H1 (cell line): ENCODE data around the gene RTEL1. TPM values are rescaled to one million over a fixed set of nuclear protein-coding genes. Genes with fewer than 3 reads are reported as not detected.

ENCODE experiments used
- CTCF ChIA-PET: fragments of 300-600 bp; sonication (Branson Sonifier 250); formaldehyde crosslinking; loops from one replicate; lab custom pipeline; 2021; ENCODE audit not compliant: partially characterized antibody; lab: Charles Lee
- POLR2A ChIA-PET: fragments of 300-600 bp; sonication (Branson Sonifier 250); formaldehyde crosslinking; loops from one replicate; lab custom pipeline; 2021; ENCODE audit warnings: inconsistent platforms; ENCODE audit not compliant: partially characterized antibody; lab: Charles Lee
- DNase-seq, 2 experiments: peaks; one replicate each; pipeline versions ENCODE4 v3.0.0 to v3.0.0-alpha.2; 2010 to 2022; ENCODE audit warnings: low spot score in 2 of 2, low read depth in 1 of 2, mixed read lengths in 1 of 2
- FAIRE-seq: peaks from 2 replicates; lab custom pipeline; 2011; peaks lifted over from hg19 to GRCh38; lab: Jason Lieb, UNC
- H2AFZ ChIP-seq: 2 replicates; pipeline ENCODE4 v1.8.1; 2012; ENCODE audit warnings: low read length, inconsistent platforms
- H2AK5ac ChIP-seq: 2 replicates; pipeline ENCODE4 v1.6.1; 2013; ENCODE audit warnings: low read depth, low read length
- H2BK120ac ChIP-seq: replicated peaks from 2 replicates; pipeline ENCODE3; 2013; ENCODE audit warnings: low read depth, low read length, inconsistent platforms
- H2BK12ac ChIP-seq: 2 replicates; pipeline ENCODE4 v1.6.1; 2013; ENCODE audit warnings: low read depth, low read length
- H2BK15ac ChIP-seq: 2 replicates; pipeline ENCODE4 v1.6.1; 2013; ENCODE audit warnings: low read length
- H2BK20ac ChIP-seq: 2 replicates; pipeline ENCODE4 v1.6.1; 2013; ENCODE audit warnings: low read length
- H2BK5ac ChIP-seq: 2 replicates; pipeline ENCODE4 v1.6.1; 2013; ENCODE audit warnings: low read depth, low read length
- H3K14ac ChIP-seq: 2 replicates; pipeline ENCODE4 v1.6.1; 2013; ENCODE audit warnings: inconsistent platforms; ENCODE audit not compliant: insufficient read length
- H3K18ac ChIP-seq: 2 replicates; pipeline ENCODE4 v1.6.1; 2013; ENCODE audit warnings: low read length; ENCODE audit errors: extremely low read depth
- H3K23ac ChIP-seq: 2 replicates; pipeline ENCODE4 v1.6.1; 2013; ENCODE audit warnings: inconsistent platforms; ENCODE audit not compliant: insufficient read length
- H3K23me2 ChIP-seq: 2 replicates; pipeline ENCODE4 v1.6.1; 2013; ENCODE audit warnings: low read depth, low read length
- H3K27ac ChIP-seq: 2 replicates; pipeline ENCODE4 v1.6.1; 2011; ENCODE audit warnings: low read depth, low read length, inconsistent platforms
- H3K27me3 ChIP-seq, 4 experiments: replicated peaks in 1 of 4; 1 replicate in 1 of 4; 2 replicates in 3 of 4; pipeline versions ENCODE4 v1.6.1 to v1.8.1; 2011 to 2013; ENCODE audit warnings: low read length in 3 of 4, mild to moderate bottlenecking in 3 of 4, inconsistent platforms in 2 of 4, mixed read lengths in 2 of 4, moderate library complexity in 1 of 4; ENCODE audit not compliant: control insufficient read depth in 3 of 4, insufficient read depth in 3 of 4; ENCODE audit errors: extremely low read depth in 1 of 4
- H3K36me3 ChIP-seq, 4 experiments: 2 replicates each; pipeline versions ENCODE4 v1.6.1 to v1.8.1; 2011 to 2013; ENCODE audit warnings: mild to moderate bottlenecking in 4 of 4, low read length in 3 of 4, moderate library complexity in 2 of 4, control low read depth in 1 of 4, inconsistent platforms in 1 of 4; ENCODE audit not compliant: insufficient read depth in 4 of 4, control insufficient read depth in 2 of 4
- H3K4ac ChIP-seq: replicated peaks from 2 replicates; pipeline ENCODE3; 2013; ENCODE audit warnings: low read length, low read depth, mixed read lengths, inconsistent platforms; ENCODE audit not compliant: insufficient read length
- H3K4me1 ChIP-seq, 4 experiments: replicated peaks in 1 of 4; 1 replicate in 1 of 4; 2 replicates in 3 of 4; pipeline versions ENCODE4 v1.6.1 to v1.8.1; 2011 to 2013; ENCODE audit warnings: low read length in 3 of 4, inconsistent platforms in 2 of 4, mixed read lengths in 1 of 4; ENCODE audit not compliant: insufficient read depth in 4 of 4, control insufficient read depth in 3 of 4
- H3K4me2 ChIP-seq, 2 experiments: 2 replicates each; pipeline versions ENCODE4 v1.6.1 to v1.8.1; 2011 to 2013; ENCODE audit warnings: low read depth in 2 of 2, low read length in 2 of 2, control low read depth in 1 of 2, inconsistent platforms in 1 of 2, mild to moderate bottlenecking in 1 of 2; ENCODE audit not compliant: insufficient read depth in 1 of 2
- H3K4me3 ChIP-seq, 4 experiments: fragments of 200-600, 300-600 bp in 1 of 4; sonication (generic), shearing (Covaris generic), sonication (Bioruptor Twin) in 1 of 4; 2 replicates each; pipeline versions ENCODE4 v1.5.1 to v1.8.1; 2011 to 2016; ENCODE audit warnings: low read length in 4 of 4, low read depth in 3 of 4, control low read depth in 2 of 4, inconsistent platforms in 2 of 4, mild to moderate bottlenecking in 2 of 4, mixed read lengths in 1 of 4, moderate library complexity in 1 of 4; ENCODE audit not compliant: insufficient read depth in 2 of 4; ENCODE audit errors: extremely low read depth in 1 of 4
- H3K56ac ChIP-seq: replicated peaks from 2 replicates; pipeline ENCODE3; 2013; ENCODE audit warnings: low read depth, mild to moderate bottlenecking, mixed read lengths, low read length, inconsistent platforms; ENCODE audit not compliant: insufficient read length
- H3K79me1 ChIP-seq: 2 replicates; pipeline ENCODE4 v1.6.1; 2013; ENCODE audit warnings: low read depth, low read length, control low read depth
- H3K79me2 ChIP-seq, 2 experiments: 2 replicates each; pipeline versions ENCODE4 v1.6.1 to v1.8.1; 2012 to 2013; ENCODE audit warnings: low read length in 2 of 2, mild to moderate bottlenecking in 2 of 2, inconsistent platforms in 1 of 2; ENCODE audit not compliant: insufficient read depth in 2 of 2, control insufficient read depth in 1 of 2
- H3K9ac ChIP-seq, 4 experiments: replicated peaks in 1 of 4; 1 replicate in 1 of 4; 2 replicates in 3 of 4; pipeline versions ENCODE4 v1.6.1 to v1.8.1; 2011 to 2013; ENCODE audit warnings: low read depth in 3 of 4, low read length in 3 of 4, control low read depth in 2 of 4, mild to moderate bottlenecking in 2 of 4, moderate library complexity in 2 of 4, inconsistent platforms in 1 of 4; ENCODE audit errors: extremely low read depth in 1 of 4
- H3K9me3 ChIP-seq, 2 experiments: 2 replicates each; pipeline versions ENCODE4 v1.6.1 to v1.8.1; 2012 to 2013; ENCODE audit warnings: mild to moderate bottlenecking in 2 of 2, moderate library complexity in 2 of 2, control low read depth in 1 of 2, inconsistent platforms in 1 of 2, low read depth in 1 of 2, low read length in 1 of 2, mixed read lengths in 1 of 2; ENCODE audit not compliant: insufficient read depth in 2 of 2
- H4K20me1 ChIP-seq, 2 experiments: replicated peaks in 1 of 2; 2 replicates each; pipeline versions ENCODE3 to v1.8.1; 2011 to 2013; ENCODE audit warnings: inconsistent platforms in 2 of 2, low read length in 2 of 2, mild to moderate bottlenecking in 1 of 2; ENCODE audit not compliant: insufficient read depth in 2 of 2, control insufficient read depth in 1 of 2
- H4K5ac ChIP-seq: 2 replicates; pipeline ENCODE4 v1.6.1; 2013; ENCODE audit warnings: low read length, low read depth, mixed read lengths, inconsistent platforms; ENCODE audit not compliant: insufficient read length
- H4K8ac ChIP-seq: 2 replicates; pipeline ENCODE4 v1.8.0; 2013; ENCODE audit warnings: mild to moderate bottlenecking, moderate library complexity, low read length, inconsistent platforms; ENCODE audit not compliant: insufficient read depth; ENCODE audit errors: extremely low read depth
- H4K91ac ChIP-seq: replicated peaks from 2 replicates; pipeline ENCODE3; 2013; ENCODE audit warnings: low read length, mixed read lengths, inconsistent platforms; ENCODE audit not compliant: insufficient read length
- BRCA1 ChIP-seq: IDR thresholded peaks from 2 replicates; pipeline ENCODE4 v1.6.1; 2012; ENCODE audit warnings: low read depth, low read length, improper control_type of control experiment
- CBX8 ChIP-seq: fragments of 300-800, 300-1000 bp; sonication (generic); IDR thresholded peaks from 2 replicates; pipeline ENCODE4 v1.7.1; 2016; ENCODE audit warnings: low read depth, low read length, borderline replicate concordance
- CHD1 ChIP-seq: IDR thresholded peaks from 2 replicates; pipeline ENCODE4 v1.6.1; 2012; ENCODE audit warnings: low read depth, low read length, improper control_type of control experiment
- CTBP2 ChIP-seq: IDR thresholded peaks from 2 replicates; pipeline ENCODE4 v1.7.0; 2011; ENCODE audit warnings: borderline replicate concordance, mild to moderate bottlenecking, moderate library complexity, mixed read lengths, low read length; ENCODE audit not compliant: insufficient read depth, insufficient read length
- HDAC2 ChIP-seq, 2 experiments: fragments of 300-600 bp in 1 of 2; sonication (generic) in 1 of 2; IDR thresholded peaks; 2 replicates each; pipeline ENCODE4 v1.6.1; 2011 to 2012; ENCODE audit warnings: low read depth in 2 of 2, low read length in 2 of 2, mild to moderate bottlenecking in 2 of 2, moderate library complexity in 2 of 2, borderline replicate concordance in 1 of 2, inconsistent platforms in 1 of 2
- KDM5A ChIP-seq: fragments of 200-600 bp; IDR thresholded peaks from 2 replicates; pipeline ENCODE4 v1.7.1; 2012; ENCODE audit warnings: mild to moderate bottlenecking, low read length, inconsistent platforms, mixed read lengths
- RBBP5 ChIP-seq: IDR thresholded peaks from 2 replicates; pipeline ENCODE4 v1.7.1; 2012; ENCODE audit warnings: low read depth, mild to moderate bottlenecking, inconsistent platforms, low read length, moderate library complexity, borderline replicate concordance
- RXRA ChIP-seq: IDR thresholded peaks from 2 replicates; pipeline ENCODE4 v1.6.1; 2011; ENCODE audit warnings: low read depth, mild to moderate bottlenecking, low read length, moderate library complexity; ENCODE audit not compliant: insufficient read depth
- SAP30 ChIP-seq: fragments of 300-600 bp; sonication (generic); IDR thresholded peaks from 2 replicates; pipeline ENCODE4 v1.7.1; 2012; ENCODE audit warnings: low read length, moderate library complexity, mild to moderate bottlenecking, inconsistent platforms; ENCODE audit not compliant: insufficient read depth, insufficient replicate concordance
- SIRT6 ChIP-seq: IDR thresholded peaks from one replicate; pipeline ENCODE4 v1.7.1; 2012; ENCODE audit warnings: low read length, inconsistent platforms
- SP1 ChIP-seq: IDR thresholded peaks from 2 replicates; pipeline ENCODE4 v1.6.1; 2011; ENCODE audit warnings: low read depth, low read length
- TCF12 ChIP-seq: IDR thresholded peaks from 2 replicates; pipeline ENCODE4 v1.6.1; 2011; ENCODE audit warnings: low read depth, mild to moderate bottlenecking, low read length
- ZNF274 ChIP-seq: IDR thresholded peaks from 2 replicates; pipeline ENCODE4 v1.7.0; 2012; ENCODE audit warnings: low read length, borderline replicate concordance; ENCODE audit errors: extremely low read depth
- WGBS, 2 experiments: shearing (Covaris generic) in 1 of 2; methylation state at CpG; one replicate each; pipeline versions ENCODE4 v1.1.6 to v1.1.7; 2013 to 2015; ENCODE audit warnings: low lambda C conversion rate in 2 of 2, mixed read lengths in 2 of 2, inconsistent platforms in 1 of 2, low coverage in 1 of 2, missing lambda C conversion rate in 1 of 2; ENCODE audit not compliant: insufficient replicate concordance in 2 of 2, insufficient coverage in 1 of 2, insufficient read length in 1 of 2; ENCODE audit errors: extremely low coverage in 1 of 2, missing lambda C conversion rate in 1 of 2; 5-methylcytosine and 5-hydroxymethylcytosine counted together
- polyA plus RNA-seq, 7 experiments: library from polyadenylated mRNA; depleted of rRNA in 3 of 7; stranded (reverse) in 5 of 7; unstranded in 2 of 7; fragments of >200 nt in 5 of 7; fragments of 200-250 nt in 2 of 7; gene quantifications; 1 replicate in 5 of 7; 2 replicates in 1 of 7; 4 replicates in 1 of 7; pipeline versions ENCODE4 v1.2.1 to v1.2.3, GENCODE V29; 2011 to 2013; ENCODE audit warnings: missing spikeins in 2 of 7, mixed read lengths in 2 of 7
- total RNA-seq: library from RNA; stranded (reverse); fragmentation: NEBNext Ultra II Directional; extraction: Animal tissue kit (Norgen Biotek cat#: 25700); gene quantifications from 2 replicates; pipeline ENCODE4 v1.2.1, GENCODE V29; 2021

RTEL1 gene
- total and polyA plus RNA-seq, 2 of the 8 experiments (the other 6 are each of a cell fraction or from before 2014, with no cell fraction given): 16.2 to 37.1 TPM

- no peak for FAIRE-seq
- CTCF ChIA-PET: no interaction called here
- WGBS, 2 experiments: 92% methylated on average over 21 of the region's 21 CpGs; no CpG with 5 or more reads in 1 of the 2 experiments
- TF ChIP-seq RBBP5 (no peak), CTBP2 (no peak), ZNF274 (no peak), CBX8 (no peak), TCF12 (no peak), HDAC2 (IDR thresholded peaks at IDR 0.05; ENCODE audit: borderline replicate concordance in 1 of 2, low read depth in 2 of 2, low read length in 2 of 2) (no peak), SP1 (no peak), SIRT6 (no peak), KDM5A (no peak), RXRA (no peak), CHD1 (no peak), BRCA1 (no peak), SAP30 (no peak)
These were observed 27.3 kb downstream of the RTEL1 start for GRCh38 chr20:63685269-63686026.

More at GRCh38 chr20:63685269-63686026, 27.3 kb downstream of the RTEL1 start:
- H2BK5ac ChIP-seq: peak overlapping the region; percentile 66; the same call in 1 of the 2 replicates
- no peak overlapping the region for H3K4me3 ChIP-seq
- H3K36me3 ChIP-seq: peaks cover 0 to 3% (median 0%) of the 10 kb centered on the region in 4 experiments; a peak in 2 of 8 replicates
- no peak overlapping the region for H3K4me2 ChIP-seq
- H4K5ac ChIP-seq: no peak overlapping the region
- H2BK15ac ChIP-seq: no peak overlapping the region
- H4K20me1 ChIP-seq: peaks cover 0 to 7% of the 10 kb centered on the region in 2 experiments
- no peak overlapping the region for H2AK5ac ChIP-seq
- no peak overlapping the region for H3K4ac ChIP-seq
- no peaks in the 10 kb centered on the region; a peak in 1 of 7 replicates for H3K4me1 ChIP-seq
- H3K14ac ChIP-seq: no peak overlapping the region
- no peak overlapping the region for H4K91ac ChIP-seq
- no peaks in the 10 kb centered on the region for H3K79me2 ChIP-seq
- H2BK120ac ChIP-seq: no peak overlapping the region
- H2BK12ac ChIP-seq: no peak overlapping the region
- no peak overlapping the region for H3K56ac ChIP-seq
- H4K8ac ChIP-seq: 0 out of 2 replicates have a peak overlapping the region, but pooled peaks have one; percentile 3
- H3K18ac ChIP-seq: no peak overlapping the region
- H3K79me1 ChIP-seq: no peaks in the 10 kb centered on the region
- H3K27ac ChIP-seq: no peak overlapping the region
- H3K27me3 ChIP-seq: no peaks in the 10 kb centered on the region
- H3K9me3 ChIP-seq: no peaks in the 10 kb centered on the region
- no peak overlapping the region for H3K9ac ChIP-seq
- H3K23ac ChIP-seq: no peak overlapping the region
- no peak for DNase-seq
- no peak overlapping the region for H2BK20ac ChIP-seq
- POLR2A ChIA-PET: no interaction called here
- no peak overlapping the region for H2AFZ ChIP-seq
- no peaks in the 10 kb centered on the region for H3K23me2 ChIP-seq
